Stimulated activated CD8-positive, alpha-beta memory T cell treated with anti-CD3 and anti-CD28 coated beads, Interleukin-15, amount 100 ng/mL, for 48 hours (primary cell): ENCODE data around the gene CDH13.

Experiments used
- DNase-seq, 2 donors: peaks; one replicate each; pipeline ENCODE4 v3.0.0-alpha.2; 2020; ENCODE audit warnings: low read depth in 2 of 2

The CDH13 gene

DNA sequence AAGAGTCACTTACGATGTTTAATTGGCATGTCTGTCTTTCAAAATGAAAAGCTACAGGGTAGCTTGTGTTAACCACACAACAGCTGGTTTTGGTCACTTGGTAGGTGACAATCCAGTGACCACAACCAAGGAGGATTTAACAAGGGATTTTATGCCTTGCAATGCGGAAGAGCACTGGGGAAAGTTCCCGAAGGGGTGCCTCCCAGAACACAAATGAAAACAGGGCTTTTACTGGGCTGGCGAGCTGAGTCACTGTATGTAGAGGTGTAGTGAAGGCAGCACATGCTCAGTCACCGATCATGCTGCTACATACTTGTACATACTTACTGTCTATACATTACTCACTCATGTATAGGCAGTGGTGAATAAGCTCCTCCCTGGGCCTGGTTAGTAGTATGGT, 483.5 kb downstream of the CDH13 start:
- no peak for DNase-seq

DNA sequence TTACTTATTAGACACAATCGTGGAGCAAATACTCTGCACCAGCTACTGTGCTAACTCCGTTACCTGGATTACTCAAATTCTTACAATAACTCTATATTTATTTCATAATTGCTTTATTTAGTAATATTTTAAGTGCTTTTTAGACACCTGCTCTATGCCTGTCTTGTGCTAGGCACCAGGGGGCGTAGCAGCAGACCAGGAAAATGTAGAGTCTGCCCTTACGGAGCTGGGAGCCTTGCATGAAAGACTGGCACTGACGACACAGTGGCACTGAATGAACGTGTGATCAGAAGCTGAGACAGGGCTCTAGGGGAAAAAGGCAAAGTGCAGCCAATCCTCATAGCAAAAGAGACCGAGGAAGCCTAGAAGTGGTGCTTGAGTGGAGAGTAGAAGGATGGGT, 486.5 kb downstream of the CDH13 start:
- no peak for DNase-seq

GRCh38 chr16:83113811-83114210, 487.0 kb downstream of the CDH13 start:
- DNase-seq: no peak

DNA sequence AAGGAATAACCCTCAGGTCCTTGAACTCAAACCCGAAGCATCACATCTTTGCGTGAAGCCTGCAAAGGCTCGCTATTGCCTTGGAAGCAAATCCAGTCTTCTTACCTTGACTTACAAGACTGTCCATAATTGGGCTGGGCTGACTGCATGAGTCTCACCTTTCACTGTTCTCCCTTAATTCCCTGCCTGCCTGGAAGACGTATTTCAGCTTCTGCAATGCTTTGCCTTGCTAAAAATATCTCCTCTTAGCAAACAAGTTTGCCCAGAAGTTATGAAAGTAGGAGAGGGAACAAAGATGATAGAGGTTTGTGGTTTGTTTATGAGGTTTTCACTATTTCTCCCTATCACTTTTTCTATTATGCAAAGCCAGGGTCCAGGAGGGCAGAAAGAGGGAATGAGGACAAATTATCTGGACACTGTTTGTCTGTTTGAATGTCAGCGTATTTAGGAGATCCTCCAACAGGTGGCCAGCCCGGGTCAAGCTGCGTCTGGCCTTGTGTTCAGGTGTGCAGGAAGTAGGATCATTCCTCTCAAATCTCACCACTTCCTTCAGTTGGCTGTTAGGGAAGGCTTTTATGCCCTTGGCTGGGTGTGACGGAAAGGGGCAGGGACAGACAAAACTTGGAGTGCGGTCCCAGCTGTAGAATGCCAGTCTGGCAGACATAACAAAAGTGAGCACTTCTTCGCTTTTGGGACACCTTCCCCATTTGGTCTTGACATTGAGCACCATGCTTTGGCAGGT, 488.9 kb downstream of the CDH13 start:
- DNase-seq: no peak

GRCh38 chr16:83116274-83116892, 489.6 kb downstream of the CDH13 start:
- no peak for DNase-seq

DNA sequence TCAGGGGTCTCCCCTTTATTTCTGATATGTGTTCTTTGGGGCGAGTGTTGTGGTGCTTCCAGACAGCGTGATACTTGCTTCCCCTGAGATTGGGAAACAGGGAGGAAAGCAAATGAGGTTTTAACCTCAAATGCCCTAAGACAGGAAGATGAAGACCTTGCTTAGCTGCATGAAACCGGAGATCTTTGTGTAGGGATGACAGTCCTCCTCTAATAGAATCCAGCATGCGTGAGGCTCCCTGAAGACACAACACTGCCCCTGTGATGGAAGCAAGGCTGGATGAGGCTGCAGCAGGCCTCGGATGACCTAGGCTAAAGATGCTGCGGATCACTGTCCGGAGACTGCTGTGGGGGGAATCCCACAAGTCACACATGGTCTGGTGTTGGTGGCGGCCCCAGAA, 491.0 kb downstream of the CDH13 start:
- no peak for DNase-seq

GRCh38 chr16:83118365-83118764, 491.6 kb downstream of the CDH13 start:
- DNase-seq: no peak

DNA sequence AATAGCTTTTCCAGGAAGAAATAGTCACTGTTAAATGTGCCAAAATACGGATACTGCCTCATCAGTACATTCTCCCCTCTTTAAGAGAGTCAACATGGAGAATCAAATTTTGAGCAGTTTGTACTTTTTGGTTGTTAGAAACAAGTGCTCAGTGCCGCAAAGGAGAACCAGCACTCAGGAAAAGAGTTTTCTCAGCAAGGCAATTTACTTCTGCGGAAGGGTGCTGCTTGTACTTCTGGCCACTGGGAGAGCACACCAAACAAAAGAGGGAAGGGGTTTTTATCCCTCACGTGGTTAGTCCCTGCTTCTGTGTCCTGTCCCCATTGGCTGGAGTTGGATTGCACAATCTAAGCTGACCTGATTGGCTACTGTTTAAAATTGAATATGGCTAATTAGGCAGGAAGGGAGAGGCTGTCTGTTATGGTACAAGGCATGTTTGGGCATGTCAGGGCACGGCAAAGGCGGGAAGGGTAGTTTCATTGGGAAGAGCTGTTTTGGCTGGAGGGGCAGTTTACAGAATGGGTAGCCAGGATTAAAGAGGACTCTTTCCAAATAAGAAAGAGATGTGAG, 499.3 kb downstream of the CDH13 start:
- no peak for DNase-seq

DNA sequence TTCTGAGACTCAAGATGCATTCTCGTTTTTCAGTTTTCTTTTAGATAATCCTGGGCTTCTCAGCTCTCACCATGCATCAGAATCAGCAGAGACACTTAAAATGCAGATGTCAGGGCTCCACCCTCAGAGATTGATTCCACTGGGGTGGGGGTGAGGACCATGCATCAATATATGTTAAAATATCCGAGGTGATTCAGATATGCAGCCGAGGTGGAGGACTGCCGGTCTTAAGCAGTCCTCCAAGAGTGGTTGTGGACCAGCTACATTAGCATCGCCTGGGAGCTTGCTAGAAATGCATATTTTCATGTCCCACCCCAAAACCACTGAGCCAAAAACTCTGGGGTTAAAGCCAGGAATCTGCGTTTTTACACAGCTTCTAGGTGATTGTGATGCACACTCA, 501.3 kb downstream of the CDH13 start:
- DNase-seq: no peak

GRCh38 chr16:83130039-83130438, 503.3 kb downstream of the CDH13 start:
- no peak for DNase-seq

- no peak for DNase-seq
Observed at GRCh38 chr16:83134638-83135037, 507.9 kb downstream of the CDH13 start.

DNA sequence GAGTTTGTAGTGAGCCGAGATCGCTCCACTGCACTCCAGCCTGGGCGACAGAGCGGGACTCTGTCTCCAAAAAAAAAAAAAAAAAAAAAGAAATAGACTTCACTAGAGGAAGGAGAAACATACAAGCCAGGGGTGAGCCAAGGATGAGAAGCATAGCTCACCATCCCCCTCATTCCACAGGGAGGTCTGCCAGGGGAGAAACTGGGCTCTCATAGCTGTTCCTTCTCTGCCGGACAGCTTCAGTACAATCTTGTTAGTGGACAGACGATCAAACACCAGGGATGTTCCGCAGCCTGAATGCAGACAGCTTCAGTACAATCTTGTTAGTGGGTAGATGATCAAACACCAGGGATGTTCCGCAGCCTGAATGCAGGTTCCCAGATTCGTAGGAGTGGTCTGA, 509.6 kb downstream of the CDH13 start:
- no peak for DNase-seq

DNA sequence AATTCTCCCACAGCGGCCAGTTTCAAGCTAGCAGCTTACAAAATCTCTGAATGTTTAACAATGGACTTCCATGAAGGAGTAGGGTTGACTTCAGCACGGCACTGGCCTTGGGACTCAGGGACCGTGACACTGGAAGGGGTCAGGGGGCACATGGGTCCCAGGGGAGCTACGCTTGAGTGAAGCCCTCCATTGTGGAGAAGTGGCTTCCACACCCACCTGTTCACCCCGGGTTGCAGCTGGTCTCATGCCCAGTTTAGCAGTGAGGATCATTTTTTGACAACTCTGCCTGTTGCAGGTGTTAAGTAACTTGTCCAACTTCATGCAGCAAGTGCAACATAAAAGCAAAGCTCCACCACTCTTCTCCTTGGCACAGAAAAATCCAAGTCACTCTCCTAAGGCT, 510.2 kb downstream of the CDH13 start:
- DNase-seq: no peak

GRCh38 chr16:83137326-83137781, 510.6 kb downstream of the CDH13 start:
- DNase-seq: no peak

- no peak for DNase-seq
Observed at GRCh38 chr16:83137894-83138293, 511.1 kb downstream of the CDH13 start.

GRCh38 chr16:83138512-83138911, 511.7 kb downstream of the CDH13 start:
- no peak for DNase-seq

- DNase-seq: no peak
Observed at GRCh38 chr16:83138976-83139690, 512.4 kb downstream of the CDH13 start.

- no peak for DNase-seq
Observed at GRCh38 chr16:83143788-83144187, 517.0 kb downstream of the CDH13 start.

- no peak for DNase-seq
Observed at GRCh38 chr16:83145297-83145696, 518.5 kb downstream of the CDH13 start.

- no peak for DNase-seq
Observed at GRCh38 chr16:83147244-83147643, 520.5 kb downstream of the CDH13 start.

DNA sequence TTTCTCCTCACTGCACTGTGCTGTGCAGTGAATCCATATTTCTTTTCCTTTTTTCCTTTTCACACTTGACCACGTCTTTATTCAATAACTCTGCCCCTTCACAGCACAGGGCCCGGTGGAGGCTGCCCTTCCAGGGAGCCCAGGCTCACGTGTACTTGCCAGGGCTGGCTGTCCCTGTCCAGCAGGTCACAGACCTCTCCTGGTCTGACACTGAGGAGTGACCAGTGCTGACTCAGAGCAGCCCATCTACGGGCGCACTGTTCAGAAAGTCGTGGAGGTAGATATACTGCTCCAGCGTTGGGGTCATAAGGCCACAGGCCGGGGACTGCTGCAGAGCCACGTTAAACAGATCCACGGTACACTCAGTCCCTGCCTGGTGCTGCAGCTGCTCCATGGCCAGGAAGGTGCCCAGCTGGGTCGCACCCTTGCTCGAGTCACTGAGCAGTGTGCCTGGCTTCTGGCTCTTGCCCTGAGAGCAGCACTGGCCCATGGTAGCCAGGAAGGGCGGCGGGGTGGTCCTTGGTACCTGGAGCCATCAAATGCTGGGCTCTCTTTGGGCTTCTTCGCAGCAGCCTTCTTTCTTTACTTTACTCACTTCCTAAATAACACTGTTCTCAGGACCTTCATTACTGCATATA, 531.7 kb downstream of the CDH13 start:
- no peak for DNase-seq

DNA sequence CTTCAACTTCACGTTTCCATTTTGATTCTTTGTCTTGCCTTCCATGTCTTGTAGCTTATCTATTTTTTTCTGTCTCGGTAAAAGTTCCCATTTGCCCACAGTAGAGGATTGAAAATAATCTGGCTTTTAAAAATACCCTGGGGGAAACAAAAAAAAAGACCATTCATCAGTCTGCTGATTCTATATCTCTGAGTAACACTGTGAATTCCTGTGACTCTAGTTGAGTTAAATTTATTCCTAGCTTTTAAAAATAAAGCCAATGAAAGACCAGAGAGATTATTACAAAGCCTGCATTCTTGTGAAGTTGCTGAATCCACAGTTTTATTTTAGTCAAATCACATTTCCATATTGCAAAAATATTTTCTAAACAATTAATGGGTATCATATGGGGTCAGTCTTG, 532.3 kb downstream of the CDH13 start:
- DNase-seq: no peak
